Activated CD8-positive, alpha-beta memory T cell treated with anti-CD3 and anti-CD28 coated beads, Interleukin-2, amount 50 U/mL, for 1 hour (primary cell): ENCODE data around the gene MSH3.
"Not testable (repeated sequence)": the region's sequence is repeated elsewhere in the genome, so short reads cannot be mapped to it uniquely, and the experiment has no call there.

Source experiments
- DNase-seq: peaks from one replicate; pipeline ENCODE4 v3.0.0-alpha.2; 2020; ENCODE audit errors: extremely low read depth

The MSH3 gene

GRCh38 chr5:80755626-80756025 lies 101.2 kb downstream of the MSH3 start:
- no peak for DNase-seq

DNA sequence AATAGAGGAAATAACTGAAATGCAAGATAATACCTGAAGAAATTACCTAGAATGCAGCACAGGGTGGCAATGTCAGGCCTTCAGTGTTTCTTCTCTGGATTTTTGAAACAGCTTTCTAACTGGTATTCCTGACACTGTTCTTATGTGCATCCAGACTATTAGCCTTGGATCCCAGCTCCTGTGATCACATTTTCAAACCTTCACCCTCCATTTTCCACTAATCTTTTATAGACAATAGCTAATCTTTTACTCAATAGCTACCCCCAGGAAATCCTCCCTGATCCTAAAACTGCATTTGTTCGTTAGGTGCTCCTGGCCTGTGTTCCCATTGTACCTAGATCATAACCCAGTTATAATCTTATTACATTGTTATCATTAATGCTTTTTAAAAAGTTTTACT lies 101.8 kb downstream of the MSH3 start:
- DNase-seq, result no peak

DNA sequence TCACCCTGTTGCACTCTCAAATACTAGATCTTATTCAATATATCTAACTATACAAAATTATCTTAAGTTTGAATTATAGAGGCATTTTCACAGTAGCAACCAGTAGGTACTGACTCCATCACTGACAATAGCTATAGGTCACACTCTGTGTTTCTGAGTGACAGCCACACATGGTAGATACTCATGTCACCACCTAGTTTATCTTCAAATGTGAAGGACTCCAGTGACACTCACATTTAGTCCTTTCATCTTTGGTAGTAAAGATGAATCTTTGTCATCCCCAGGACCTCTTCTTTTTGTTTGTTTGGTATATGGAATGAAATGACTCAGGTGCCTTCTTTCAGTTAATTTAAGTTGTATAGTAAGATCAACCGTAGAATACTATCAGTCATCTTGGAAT lies 102.8 kb downstream of the MSH3 start:
- no peak for DNase-seq

GRCh38 chr5:80759866-80760577 lies 105.6 kb downstream of the MSH3 start:
- DNase-seq, result no peak

GRCh38 chr5:80760680-80761079 lies 106.2 kb downstream of the MSH3 start:
- no peak for DNase-seq

DNA sequence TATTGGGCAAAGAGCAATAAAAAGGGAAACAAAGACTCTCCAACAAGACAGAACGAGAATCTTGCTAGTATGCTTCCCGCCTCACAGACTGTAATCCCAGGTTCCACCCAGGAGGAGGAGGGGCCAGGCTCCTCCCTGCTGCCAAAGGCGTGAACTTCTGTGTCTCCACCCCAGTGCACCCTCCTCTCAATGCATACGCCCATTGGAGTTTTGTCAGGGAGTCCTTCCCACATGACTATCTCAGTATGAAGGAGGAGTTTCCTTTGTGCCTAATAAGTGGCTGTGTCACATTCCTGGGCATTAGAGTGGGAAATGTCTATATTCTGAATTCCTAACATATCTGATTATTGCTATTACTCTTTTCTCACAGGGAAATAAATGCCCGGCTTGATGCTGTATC lies 106.7 kb downstream of the MSH3 start:
- DNase-seq, result no peak

DNA sequence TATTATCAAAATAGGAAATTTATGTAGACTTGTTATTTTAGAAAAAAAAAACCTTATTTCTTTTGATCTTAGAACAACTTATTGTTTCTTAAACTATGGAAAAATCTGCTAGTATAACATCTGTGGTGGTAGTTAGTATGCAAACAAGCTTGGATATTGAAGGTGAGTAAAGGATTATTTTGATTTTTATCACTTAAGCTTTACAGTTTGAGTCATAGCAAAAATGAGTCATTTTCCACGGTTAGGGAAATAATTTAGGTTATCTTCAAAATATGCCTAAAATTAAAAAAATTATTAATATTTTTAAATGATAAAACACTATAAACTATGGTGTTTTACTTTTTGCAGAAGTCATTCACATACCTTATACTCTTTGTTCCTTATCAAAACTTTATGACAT lies 107.5 kb downstream of the MSH3 start:
- DNase-seq, result no peak

GRCh38 chr5:80762573-80762972 lies 108.1 kb downstream of the MSH3 start:
- no peak for DNase-seq

DNA sequence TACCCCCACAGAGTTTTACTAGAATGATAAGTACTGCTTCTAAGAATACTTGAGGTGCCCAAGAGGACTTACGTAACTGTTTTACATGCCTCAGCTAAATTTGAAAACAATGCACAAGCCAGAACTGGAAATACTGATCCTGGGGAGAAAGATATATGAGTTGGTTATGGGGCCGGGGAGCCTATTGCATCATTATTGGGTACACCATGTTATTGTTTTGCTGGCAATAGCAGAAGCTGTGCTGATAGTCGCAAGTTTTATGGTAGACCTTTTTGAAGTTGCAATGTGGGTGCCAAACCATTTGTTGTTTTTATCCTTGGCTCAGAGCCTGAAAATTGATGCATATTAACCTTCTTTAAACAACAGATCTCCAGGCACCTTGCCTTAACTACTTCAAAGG lies 108.8 kb downstream of the MSH3 start:
- DNase-seq, result no peak

GRCh38 chr5:80763873-80764647 lies 109.6 kb downstream of the MSH3 start:
- no peak for DNase-seq

- DNase-seq, result no peak
Observed at GRCh38 chr5:80764786-80765185, 110.3 kb downstream of the MSH3 start.

- no peak for DNase-seq
Observed at GRCh38 chr5:80777347-80778287, 123.2 kb downstream of the MSH3 start.

- DNase-seq, result no peak
Observed at GRCh38 chr5:80780024-80780423, 125.6 kb downstream of the MSH3 start.

DNA sequence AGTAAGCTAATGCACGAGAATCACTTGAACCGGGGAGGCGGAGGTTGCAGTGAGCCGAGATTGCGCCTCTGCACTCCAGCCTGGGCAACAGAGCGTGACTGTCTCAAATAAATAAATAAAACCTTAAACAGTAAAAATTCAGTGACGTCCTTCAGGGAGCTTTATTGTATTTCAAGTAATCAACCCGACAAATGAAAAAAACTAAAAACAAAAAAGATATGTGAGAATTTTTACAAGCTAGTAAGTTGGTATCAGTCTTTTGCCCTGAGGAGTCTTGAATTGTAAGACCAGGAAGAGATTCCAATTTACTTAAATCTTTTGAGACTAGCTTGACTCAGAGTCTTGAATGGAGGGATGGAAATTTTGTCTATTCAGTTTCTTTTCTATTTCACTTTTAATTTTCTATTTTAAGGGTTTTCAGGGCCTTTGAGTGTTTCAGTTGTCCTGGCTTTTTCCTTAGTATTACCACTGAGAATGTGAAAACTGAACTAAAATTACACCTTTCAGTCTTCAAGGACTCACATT lies 126.4 kb downstream of the MSH3 start:
- DNase-seq, result no peak

- DNase-seq, result no peak
Observed at GRCh38 chr5:80781356-80781755, 126.9 kb downstream of the MSH3 start.

- no peak for DNase-seq
Observed at GRCh38 chr5:80782626-80783025, 128.2 kb downstream of the MSH3 start.

- not testable (repeated sequence) for DNase-seq
Observed at GRCh38 chr5:80783751-80784150, 129.3 kb downstream of the MSH3 start.

DNA sequence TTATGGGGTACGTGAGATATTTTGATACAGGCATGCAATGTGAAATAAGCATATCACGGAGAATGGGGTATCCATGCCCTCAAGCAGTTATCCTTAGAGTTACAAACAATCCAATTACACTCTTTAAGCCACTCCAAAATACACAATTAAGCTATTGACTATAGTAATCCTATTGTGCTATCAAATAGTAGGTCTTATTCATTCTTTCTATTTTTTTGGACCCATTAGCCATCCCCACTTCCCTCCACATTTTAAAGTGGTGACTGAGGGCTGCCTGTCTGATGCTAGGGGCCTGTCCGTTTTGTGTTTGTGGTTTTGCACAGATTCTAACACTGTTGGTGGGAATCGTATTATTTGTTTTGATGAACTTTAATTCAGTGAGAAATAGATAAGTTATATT lies 130.0 kb downstream of the MSH3 start:
- no peak for DNase-seq

GRCh38 chr5:80789319-80790016 lies 135.0 kb downstream of the MSH3 start:
- DNase-seq, result not testable (repeated sequence)

- DNase-seq, result no peak
Observed at GRCh38 chr5:80790698-80791097, 136.2 kb downstream of the MSH3 start.

DNA sequence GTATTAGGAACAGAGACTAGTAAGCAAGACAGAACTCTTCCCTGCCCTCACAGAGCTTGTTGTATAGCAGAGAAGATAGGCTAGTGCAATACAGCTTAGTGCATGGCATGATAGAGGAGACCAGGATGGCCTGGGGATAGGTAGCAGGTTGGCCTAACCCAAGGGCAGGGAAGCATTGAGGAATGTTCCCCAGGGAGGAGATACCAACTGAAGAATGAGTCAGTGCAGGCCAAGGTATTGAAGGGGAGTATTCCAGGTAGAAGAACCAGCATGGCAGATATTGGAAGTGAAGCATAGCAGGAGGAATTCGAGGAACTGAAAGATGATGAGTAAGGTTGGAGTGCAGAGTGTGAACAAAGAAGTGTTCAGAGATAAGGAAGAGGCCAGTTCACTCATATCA lies 138.9 kb downstream of the MSH3 start:
- DNase-seq, result no peak
